ENCODE data around the gene ZNF282.

DNA sequence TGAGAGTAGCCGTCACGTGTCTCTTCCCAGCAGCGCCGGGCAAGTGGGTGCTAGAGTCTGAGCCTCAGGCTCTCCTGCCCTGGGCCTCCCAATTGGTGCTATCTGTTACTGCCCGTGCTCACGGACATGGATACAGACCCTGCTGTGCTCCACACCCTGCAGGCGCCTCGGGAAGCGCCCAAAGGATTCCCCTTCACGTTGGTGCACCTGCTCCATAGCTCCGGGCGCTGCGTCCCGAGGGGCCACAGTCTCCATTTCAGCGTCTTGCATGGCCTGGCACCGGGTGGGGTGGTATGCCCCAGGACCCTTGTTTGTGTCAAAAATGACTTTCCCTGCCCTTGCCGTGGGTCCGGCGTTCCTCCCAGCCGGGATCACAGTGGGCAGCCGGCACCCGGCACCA, 30.3 kb downstream of the ZNF282 start:
- TF ChIP-seq CTCF (IDR thresholded peaks at IDR 0.05; ENCODE audit: poor library complexity, severe bottlenecking) (no peak), REST (IDR thresholded peaks at IDR 0.05; ENCODE audit: borderline replicate concordance) (no peak), POLR2AphosphoS5 (IDR thresholded peaks at IDR 0.05) (no peak), EZH2 (IDR thresholded peaks at IDR 0.05; ENCODE audit: borderline replicate concordance, insufficient read depth, low read length, poor library complexity, severe bottlenecking) (no peak)
